Stimulated activated CD4-positive, alpha-beta T cell treated with anti-CD3 and anti-CD28 coated beads, Interleukin-1b, Interleukin-23, amount 100 ng/mL, for 1 hour (primary cell): ENCODE results near the gene CREM.

Experiments used
- DNase-seq, 2 donors: peaks; one replicate each; pipeline ENCODE4 v3.0.0-alpha.2; 2020; ENCODE audit warnings: low read depth in 2 of 2

Gene CREM

DNA sequence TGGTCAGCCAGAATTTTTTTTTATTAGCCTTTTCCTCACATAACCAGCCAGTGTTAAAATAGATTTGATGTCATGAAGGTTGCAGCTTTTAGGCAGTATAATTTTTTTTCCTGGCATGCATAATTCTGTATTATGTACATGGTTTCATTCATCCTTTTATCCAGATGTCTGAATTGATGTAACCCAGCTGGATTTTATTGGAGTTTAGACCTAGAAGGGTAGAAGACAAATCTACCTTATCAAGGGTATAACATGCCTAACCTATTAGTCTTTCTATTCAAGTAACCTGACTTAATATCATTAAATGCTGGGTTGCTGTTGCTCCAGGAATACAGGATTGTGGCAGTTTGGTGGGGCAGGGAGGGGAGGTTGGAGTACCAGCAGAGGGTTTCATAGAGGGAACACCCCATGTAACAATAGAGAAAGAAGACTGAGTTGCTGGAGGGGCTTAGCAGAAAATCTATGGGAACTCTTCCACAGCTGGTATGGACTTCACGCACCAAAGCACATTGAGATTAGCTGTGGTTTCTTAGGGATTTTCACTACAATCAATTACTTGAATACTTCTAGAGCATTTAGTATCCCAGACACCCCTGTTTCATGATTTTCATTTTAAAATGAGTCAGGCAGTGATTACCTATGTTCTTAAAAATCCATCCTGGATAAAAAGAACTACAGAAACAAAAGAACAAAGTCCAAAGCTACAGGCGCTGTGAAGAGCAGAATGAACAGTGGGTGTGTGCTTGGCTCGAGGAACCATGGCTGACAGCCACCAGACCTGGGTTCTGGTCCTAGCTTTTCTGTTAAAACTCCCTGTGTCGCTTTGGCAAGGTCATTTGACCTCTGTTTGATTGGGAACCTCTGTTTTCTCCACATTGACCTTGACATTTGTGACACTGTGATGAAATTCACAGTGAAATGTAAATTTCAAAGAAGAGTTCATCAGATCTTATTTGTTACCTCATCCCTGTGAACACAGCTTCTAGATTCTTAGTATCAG lies 93.5 kb downstream of the CREM start:
- no peak for DNase-seq

DNA sequence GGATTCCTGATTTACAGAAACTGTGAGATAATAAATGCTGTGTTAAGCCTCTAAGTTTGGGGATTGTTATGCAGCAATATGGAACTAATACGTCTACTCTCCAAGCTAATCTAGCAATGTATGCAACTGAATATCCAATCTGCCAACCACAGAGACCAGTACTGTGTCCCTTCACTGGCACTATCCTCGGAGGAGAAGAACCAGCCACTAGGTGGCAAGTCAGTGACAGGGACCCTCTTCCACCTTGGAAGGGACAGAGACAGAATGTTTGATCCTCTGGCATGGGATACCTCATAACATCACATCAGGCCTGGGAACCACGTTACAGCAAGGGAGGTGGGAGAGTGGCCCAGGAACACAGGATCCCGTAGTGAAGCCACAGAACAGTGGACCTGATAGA lies 96.4 kb downstream of the CREM start:
- DNase-seq: no peak

GRCh38 chr10:35224045-35224740 lies 97.5 kb downstream of the CREM start:
- DNase-seq: no peak

DNA sequence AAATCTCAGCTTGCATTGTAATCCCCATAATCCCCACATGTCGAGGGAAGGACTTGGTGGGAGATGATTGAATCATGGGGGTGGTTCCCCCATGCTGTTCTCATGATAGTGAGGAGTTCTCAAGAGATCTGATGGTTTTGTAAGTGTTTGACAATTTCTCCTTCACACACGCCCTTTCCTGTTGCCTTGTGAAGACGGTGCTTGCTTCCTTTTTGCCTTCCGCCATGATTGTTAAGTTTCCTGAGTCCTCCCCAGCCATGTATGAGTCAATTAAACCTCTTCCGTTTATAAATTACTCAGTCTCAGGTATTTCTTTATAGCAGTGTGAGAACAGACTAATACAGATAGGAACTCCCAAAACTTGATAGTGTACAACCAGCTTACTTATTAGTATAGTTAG lies 98.6 kb downstream of the CREM start:
- no peak for DNase-seq

DNA sequence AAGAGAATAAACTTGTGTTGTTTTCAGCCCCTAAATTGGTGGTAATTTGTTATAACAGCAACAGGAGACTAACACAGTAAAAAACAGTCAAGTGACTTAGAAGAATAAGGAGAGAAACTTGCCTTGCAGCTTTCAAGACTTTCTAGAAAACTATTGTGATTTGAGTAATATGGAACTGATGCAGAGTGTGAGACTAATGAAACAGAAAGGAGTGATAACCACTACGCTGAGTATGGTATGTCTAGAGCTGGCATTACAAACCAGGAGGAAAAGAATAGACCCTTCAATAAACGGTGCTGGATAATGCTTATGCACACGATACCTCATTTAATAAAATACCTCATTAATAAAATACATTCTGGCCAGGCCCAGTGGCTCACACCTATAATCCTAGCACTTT lies 99.9 kb downstream of the CREM start:
- DNase-seq: no peak

DNA sequence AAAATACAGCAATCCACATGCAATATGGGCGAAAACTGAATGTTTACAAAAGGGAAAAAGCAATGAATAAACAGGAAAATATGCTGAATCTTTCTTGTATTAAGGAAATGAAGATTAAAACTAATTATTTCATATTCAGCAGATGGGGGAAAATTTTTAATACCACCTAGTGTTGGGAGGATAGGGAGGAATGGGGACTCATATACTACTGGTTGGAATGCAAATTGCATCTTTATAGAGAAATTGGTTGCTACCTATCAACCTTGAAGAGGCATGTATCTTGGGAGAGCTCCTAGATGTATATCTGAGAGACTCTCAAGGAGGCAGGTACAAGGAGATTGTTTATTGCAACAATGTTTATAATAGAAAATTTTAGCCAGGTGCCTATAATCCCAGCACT lies 101.4 kb downstream of the CREM start:
- no peak for DNase-seq

DNA sequence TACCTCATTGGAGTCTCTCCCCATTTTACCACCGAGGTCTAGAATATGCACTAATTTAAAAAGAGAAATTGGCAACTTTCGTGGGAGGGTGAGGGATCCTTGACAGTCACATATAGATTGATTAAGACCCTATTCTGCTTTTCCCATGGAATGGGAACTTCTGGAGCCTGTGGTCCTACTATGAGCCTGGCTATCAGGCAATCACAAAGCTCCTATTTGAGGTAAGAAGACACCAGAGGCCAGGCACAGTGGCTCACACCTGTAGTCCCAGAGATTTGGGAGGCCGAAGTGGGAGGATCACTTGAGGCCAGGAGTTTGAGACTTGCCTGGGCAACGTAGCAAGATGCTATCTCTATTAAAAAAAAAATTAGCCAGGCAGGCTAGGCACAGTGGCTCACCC lies 105.0 kb downstream of the CREM start:
- DNase-seq: no peak

DNA sequence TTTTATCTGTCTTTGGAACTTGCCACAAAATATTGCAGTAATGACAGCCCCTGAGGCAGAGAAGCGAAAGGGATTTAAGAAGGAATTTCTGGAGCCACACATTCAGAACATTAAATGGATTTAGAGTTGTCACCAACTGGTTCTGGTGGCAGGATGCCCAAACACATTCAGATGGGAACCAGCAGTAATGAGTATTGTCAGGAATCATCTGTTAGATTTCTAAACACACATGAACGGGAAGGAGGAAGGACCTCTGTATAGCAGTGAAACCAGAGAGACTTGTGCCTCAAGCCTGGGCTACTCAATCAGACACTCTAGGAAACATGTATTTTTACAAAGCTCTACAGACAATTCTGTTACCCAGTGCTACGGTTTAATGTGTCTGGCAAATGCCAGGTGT lies 105.9 kb downstream of the CREM start:
- no peak for DNase-seq

- no peak for DNase-seq
Observed at GRCh38 chr10:35234073-35234472, 107.4 kb downstream of the CREM start.

DNA sequence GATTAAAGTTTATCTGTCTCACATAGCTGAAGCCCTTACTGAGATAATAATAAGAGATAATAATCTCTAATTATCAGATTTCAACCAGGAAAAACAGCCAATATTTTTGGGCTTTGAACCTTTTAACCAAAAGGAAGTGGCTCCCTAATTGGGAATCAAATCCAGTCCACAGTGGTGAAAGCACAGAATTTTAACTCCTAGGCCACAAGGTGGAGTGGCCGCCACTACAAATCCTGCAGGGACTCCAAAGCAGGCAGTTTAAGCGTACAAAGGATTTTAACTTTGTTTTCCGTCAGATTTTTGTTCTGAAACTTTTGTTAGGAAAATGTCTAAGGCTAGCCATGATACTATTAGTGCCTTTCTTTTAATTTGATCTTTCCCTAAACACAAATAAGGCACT lies 110.1 kb downstream of the CREM start:
- DNase-seq: no peak

DNA sequence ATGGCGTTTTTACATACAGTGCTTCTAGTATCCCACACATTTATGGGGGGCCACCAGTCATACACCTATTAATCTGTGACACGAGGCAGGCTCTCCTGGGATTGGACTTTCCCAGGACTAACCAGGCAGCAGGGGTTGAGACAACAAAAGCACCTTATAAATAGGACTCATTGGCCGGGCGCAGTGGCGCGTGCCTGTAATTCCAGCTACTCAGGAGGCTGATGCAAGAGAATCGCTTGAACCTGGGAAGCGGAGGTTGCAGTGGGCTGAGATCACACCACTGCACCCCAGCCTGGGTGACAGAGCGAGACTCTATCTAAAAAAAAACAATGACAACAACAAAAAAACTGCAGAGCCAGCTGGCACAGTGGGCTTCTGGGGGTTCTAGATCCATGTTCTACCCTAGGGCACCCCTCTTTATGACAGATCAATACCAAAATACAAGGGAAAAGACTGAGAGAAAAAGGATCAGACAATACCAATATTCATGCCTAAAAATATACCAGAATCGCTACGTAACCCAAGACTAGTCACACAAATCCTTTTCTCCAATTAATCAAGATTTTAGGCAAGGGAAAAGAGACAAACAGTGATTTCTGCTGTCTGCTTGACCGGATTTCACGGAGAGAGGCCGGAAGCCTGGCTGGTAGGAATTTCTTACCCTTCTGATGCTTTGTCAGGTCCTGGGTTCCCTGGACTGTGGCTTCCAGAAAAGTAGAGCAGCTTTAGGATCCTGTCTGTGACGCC lies 111.3 kb downstream of the CREM start:
- DNase-seq: no peak

- DNase-seq: no peak
Observed at GRCh38 chr10:35244549-35244948, 117.9 kb downstream of the CREM start.

DNA sequence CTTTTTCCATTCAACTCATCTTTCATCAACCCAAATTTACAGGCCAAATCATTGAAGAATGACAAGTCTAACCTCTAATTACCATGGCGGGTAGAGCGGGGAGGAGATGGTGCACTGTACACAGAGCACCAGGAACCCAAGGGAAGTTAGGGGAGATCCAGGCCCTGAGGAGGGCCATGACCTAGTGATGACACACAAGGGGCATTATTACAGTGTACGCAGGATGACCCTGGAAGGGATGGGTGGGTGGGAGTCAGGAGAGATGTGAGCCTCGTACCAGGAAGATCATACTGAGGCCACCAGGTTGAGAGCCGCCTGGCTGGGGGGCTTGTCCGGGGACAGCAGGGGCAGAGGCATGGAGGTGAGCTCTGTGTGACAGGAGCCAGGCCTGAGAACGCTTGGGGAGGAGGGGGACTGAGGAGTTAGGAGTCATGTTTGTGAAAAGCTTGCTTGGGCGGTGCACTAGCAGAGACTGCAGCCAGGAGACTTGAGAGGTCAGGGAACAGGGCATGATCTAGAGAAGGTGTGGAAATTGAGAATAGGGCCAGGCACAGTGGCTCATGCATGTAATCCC lies 120.2 kb downstream of the CREM start:
- no peak for DNase-seq

DNA sequence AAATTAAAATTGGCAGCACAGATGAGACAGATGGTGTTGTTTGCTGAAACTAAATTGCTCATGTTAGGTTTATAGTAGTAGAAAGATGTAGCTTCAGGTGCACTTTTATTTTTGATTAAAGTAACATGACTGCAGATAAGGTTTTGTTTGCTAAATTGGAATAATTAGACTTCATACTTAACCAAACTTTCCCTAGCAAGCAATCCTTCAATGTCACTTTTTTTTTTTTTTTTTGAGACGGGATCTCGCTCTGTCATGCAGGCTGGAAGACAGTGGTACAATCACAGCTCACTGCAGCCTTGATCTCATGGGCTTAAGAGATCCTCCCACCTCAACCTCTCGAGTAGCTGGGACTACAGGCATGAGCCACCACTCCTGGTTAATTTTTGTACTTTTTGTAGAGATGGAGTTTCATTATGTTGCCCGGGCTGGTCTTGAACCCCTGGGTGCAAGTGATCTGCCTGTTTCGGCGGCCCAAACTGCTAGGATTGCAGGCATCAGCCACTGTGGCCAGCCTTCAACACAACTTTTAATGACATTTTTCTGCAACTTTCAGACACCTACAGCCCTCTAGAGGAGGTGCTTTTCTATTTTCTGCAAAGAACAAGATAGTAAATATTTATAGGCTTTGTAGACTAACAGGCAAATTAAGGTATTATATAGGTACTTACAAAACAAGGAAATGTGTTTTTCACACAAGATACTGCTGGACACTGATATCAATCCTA lies 124.9 kb downstream of the CREM start:
- no peak for DNase-seq

GRCh38 chr10:35257057-35257983 lies 130.7 kb downstream of the CREM start:
- DNase-seq: no peak

GRCh38 chr10:35259769-35260397 lies 133.2 kb downstream of the CREM start:
- DNase-seq: no peak

DNA sequence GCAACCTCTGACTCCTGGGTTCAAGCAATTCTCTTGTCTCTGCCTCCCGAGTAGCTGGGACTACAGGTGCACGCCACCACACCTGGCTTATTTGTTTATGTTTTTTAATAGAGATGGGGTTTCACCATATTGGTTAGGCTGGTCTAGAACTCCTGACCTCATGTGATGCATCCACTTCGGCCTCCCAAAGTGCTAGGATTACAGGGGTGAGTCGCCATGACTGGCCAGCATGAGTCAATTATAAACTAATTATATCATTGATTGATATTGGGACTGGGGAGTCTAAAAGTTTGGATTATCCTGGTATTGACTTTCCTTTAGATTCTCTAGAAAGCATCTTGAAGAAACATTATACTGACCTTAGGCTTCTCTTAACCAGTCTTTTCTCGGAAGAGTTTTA lies 135.8 kb downstream of the CREM start:
- no peak for DNase-seq
